ENCODE results near the gene SCN5A.

SCN5A gene

GRCh38 chr3:38687321-38687720, 37.8 kb upstream of the SCN5A start:
- TF ChIP-seq CTCF (IDR thresholded peaks at IDR 0.05; ENCODE audit: borderline replicate concordance, insufficient read depth, low read depth, low read length), result no peak

GRCh38 chr3:38684546-38684945, 35.1 kb upstream of the SCN5A start:
- TF ChIP-seq CTCF (IDR thresholded peaks at IDR 0.05; ENCODE audit: borderline replicate concordance, insufficient read depth, low read depth, low read length), result no peak
- no peak overlapping the region for H3K4me3 ChIP-seq (ENCODE audit: low read depth, low read length)

More at GRCh38 chr3:38687321-38687720, 37.8 kb upstream of the SCN5A start:
- H3K4me3 ChIP-seq (ENCODE audit: low read depth, low read length), result no peak overlapping the region

GRCh38 chr3:38669668-38670067, 20.2 kb upstream of the SCN5A start:
- H3K4me3 ChIP-seq (ENCODE audit: low read depth, low read length), result no peak overlapping the region
- TF ChIP-seq CTCF (IDR thresholded peaks at IDR 0.05; ENCODE audit: borderline replicate concordance, insufficient read depth, low read depth, low read length), result no peak

GRCh38 chr3:38662544-38662943, 13.1 kb upstream of the SCN5A start:
- no peak overlapping the region for H3K4me3 ChIP-seq (ENCODE audit: low read depth, low read length)
- TF ChIP-seq CTCF (IDR thresholded peaks at IDR 0.05; ENCODE audit: borderline replicate concordance, insufficient read depth, low read depth, low read length), result no peak

- TF ChIP-seq CTCF (IDR thresholded peaks at IDR 0.05; ENCODE audit: borderline replicate concordance, insufficient read depth, low read depth, low read length), result no peak
- no peak overlapping the region for H3K4me3 ChIP-seq (ENCODE audit: low read depth, low read length)
Measured at GRCh38 chr3:38658841-38659240, 9.4 kb upstream of the SCN5A start.

- no peak overlapping the region for H3K4me3 ChIP-seq (ENCODE audit: low read depth, low read length)
Measured at GRCh38 chr3:38657369-38657768, 7.9 kb upstream of the SCN5A start.

More at GRCh38 chr3:38657369-38657768, 7.9 kb upstream of the SCN5A start:
- TF ChIP-seq CTCF (IDR thresholded peaks at IDR 0.05; ENCODE audit: borderline replicate concordance, insufficient read depth, low read depth, low read length), result no peak

Measured in GM12875 (cell line).